NCI-H2029 (cell line): ENCODE results near the gene BRD8.
A peak's percentile ranks its signal among the peaks of the same experiment; 100 is the strongest.
"Not testable (repeated sequence)": the region's sequence is repeated elsewhere in the genome, so short reads cannot be mapped to it uniquely, and the experiment has no call there.

Experiments used
- DNase-seq: peaks from one replicate; lab custom pipeline; 2025; lab: John Stamatoyannopoulos, UW

The BRD8 gene

GRCh38 chr5:138157626-138158025 is 20.8 kb downstream of the BRD8 start:
- DNase-seq = no peak

DNA sequence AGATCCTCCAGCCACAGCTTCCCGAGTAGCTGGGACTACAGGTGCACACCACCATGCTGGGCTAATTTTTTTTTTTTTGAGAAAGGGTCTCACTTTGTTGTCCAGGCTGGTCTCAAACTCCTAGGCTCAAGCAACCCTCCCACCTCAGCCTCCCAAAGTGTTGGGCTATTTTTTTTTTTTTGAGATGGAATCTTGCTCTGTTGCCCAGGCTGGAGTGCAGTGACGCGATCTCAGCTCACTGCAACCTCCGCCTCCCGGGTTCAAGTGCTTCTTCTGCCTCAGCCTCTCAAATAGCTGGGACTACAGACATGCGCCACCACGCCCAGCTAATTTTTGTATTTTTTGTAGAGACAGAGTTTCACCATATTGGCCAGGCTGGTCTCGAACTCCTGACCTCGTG is 22.5 kb downstream of the BRD8 start:
- not testable (repeated sequence) for DNase-seq

DNA sequence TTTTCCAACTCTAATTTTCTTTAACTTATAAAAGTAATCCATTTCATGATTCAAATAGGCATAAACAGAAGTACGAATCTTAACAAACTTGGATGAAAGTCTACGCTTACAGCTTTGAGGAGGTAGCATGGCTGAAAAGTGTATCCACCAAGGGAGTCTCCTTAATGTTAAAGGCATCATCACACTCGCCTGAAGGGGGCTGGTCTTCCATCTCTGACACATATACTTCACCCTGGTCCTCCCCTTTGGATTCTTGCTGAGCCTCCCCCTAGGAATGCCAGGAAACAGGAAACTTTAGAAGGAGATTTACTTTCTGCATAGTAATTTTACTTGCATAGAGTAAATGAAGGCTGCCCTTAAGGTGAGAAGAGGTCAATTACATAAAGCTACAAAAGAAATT is 28.9 kb downstream of the BRD8 start:
- DNase-seq = no peak

DNA sequence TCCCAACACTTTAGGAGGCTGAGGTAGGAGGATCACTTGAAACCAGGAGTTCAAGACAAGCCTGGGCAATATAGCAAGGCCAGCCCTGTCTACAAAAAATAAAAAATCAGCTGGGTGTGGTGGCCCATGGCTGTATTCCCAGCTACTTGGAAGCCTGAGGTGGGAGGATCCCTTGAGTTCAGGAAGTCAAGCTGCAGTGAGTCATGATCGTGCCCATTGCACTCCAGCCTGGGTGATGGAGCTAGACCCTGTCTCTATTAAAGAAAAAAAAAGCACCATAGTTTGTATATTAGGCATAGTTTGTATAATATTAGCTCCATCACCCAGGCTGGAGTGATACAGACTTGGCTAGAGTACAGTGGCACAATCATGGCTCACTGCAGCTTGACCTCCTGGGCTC is 29.6 kb downstream of the BRD8 start:
- DNase-seq = no peak

- not testable (repeated sequence) for DNase-seq
Observed at GRCh38 chr5:138143578-138143977, 34.9 kb downstream of the BRD8 start.

DNA sequence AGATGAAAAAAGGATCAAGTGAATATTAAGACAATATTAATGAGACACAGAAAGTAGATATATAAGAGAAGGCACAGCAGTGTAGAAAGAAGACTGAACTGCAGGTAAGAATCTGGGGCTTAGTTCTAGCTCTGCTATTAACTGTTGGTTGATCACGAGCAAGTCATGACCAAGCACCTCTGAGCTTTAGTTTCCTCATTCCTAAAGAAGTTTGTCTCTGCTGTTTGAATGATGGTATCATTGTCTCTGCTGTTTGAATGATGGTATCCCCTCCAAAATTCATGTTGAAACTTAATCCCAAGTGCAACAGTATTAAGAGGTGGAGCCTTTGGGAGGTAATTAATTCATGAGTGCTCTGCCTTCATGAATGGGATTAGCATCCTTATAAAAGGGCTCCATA is 36.7 kb downstream of the BRD8 start:
- DNase-seq = no peak

DNA sequence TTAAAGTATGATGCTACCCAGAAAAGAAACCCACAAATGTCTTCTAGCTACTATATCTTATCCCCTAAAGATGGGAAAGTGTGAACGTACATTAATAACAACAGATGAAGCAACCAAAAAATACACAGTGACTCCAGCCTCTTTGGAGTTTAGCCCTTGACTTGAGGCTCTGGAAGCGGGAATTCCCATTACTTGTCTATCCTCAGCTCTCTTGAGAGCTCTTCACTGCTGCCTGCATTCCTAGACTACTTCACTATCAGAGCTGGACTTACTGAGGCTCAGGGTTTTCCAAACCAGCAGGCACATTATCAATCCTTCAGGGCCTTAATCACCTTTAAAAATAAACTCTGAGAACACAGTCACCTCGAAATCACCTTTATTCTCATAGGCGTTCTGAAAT is 38.2 kb downstream of the BRD8 start:
- DNase-seq = no peak

- DNase-seq = no peak
Observed at GRCh38 chr5:138139781-138140090, 38.7 kb downstream of the BRD8 start.

DNA sequence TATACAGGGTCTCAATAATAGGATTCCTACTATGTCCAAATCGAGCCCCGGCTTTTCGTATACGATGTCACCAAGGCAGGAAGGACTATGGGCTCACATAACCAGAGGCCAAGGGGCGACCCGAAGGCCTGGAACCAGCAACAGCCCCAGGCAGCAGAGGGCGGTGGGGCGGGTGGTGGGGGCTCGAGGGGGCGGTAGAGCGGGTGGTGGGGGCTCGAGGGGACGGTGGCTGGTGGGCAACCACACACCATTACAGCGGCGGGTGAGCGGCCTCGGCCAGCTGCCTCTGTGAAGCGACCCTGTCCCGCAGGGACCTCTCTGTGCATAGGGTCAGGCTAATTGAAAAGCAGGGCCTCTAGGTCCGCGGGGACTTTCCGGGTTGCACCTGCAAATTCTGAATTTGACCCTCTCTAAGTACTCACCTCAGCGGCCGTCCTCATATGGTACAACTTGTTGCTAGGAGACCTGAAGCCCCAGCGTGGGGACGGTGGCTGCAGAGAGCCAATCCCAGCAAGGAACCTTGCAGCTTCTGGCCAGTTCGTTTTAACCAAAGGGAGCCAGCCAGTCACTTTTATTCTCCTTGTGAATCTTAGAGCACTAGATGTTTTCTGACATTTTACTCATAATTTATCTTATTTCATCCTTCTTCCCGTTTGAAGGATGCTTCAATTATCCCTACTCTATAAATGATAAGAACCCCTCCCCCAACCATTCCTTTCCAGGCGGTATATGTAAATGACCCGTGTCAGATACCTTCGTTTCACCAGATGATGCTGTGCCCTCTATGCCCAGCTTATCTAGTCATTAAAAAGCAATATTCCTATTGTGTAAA is 39.3 kb downstream of the BRD8 start, which contains the start of gene NME5:
Gene NME5 (minus strand): TSS at position 480 of the 832 bp plus-strand sequence. CDS start 648 bp downstream, outside the sequence.
- DNase-seq = peak; percentile 71

DNA sequence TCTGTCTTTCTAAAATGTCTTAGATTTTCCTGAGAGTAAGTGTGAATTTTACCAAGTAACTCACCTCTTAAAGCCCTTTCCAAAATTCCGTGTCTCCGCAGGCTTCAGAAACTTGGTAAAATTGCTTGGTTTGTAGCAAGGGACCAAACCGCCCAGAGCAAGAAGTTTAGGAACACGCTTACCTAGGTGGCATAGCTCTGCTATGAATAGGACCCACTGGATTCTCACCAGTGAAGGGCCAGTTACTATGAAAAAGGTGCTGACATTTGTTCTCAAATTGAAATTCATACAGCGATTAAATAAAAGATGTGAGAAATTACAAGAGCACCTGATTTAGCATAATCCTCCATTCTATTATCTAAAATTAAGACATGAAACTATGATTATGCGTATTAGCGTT is 45.9 kb downstream of the BRD8 start:
- DNase-seq = no peak

DNA sequence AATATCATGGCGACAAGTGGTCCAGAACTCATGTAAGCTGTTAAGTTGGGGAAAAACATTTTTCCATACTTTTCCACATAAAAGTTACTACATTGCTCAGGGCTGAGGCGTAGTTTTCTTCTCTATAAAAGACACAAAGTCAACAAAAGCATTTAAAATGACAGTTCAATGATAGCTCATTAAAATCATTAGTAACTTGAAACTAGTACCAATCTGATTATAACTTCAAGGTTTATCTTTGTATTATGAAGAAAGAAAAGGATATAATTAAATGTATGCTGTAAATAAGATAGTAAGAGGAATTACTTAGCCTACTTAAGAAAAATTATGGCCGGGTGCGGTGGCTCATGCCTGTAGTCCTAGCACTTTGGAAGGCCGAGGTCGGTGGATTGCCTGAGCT is 49.1 kb downstream of the BRD8 start:
- DNase-seq = no peak

DNA sequence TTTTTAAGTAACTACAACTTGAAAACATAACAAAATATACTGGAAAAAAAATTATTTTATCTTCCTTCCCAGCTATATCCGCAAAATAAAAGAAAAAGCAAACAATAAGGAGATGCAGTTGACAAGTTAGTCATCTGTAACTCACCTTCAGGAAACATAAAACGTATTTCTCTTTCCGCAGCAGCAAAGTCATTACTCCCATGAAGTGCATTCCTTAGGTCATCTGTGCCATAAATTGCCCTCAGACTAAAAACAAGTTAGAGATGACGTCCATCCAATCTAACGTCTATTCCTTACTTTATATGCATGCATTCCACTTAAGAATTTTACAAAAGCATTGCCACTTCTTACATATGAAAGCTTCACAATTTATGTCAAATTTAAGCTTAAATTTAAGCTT is 50.1 kb downstream of the BRD8 start:
- DNase-seq = no peak

DNA sequence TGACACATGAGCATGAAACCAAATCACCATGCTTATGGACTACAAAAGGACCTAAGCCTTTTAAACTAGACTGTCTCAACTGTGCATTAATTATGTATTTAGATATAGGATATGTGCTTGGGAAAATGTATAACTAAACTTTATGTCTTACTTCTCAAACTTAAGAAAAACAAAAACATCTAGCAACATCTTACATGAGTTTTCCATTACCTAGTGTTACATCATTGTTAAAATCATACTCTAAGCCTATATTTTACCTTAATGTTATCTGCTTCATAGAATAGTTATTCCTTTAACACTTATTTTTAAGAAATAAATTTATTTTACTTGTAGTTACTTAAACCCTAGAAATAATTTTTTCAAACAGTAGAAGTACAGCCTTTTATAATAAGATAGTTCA is 63.2 kb downstream of the BRD8 start:
- no peak for DNase-seq

DNA sequence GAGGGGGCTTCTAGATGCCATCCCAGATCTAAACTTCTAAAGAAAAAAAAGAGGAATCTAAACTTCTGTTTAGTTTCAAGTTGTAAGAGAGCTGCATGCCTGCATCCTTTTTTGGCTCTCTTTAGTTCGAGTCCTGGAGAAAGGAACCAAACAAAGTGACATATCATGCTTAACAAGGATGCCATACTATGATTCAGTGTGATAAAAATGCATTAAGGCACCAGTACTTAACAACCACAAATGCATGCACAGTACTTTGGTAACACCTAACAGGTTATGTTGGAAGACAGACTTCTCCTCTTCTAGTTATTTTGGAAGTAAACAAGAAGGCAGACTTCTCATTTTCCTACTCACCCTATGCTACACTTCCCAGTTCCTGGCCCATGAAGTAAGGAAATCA is 66.5 kb downstream of the BRD8 start:
- DNase-seq = no peak

GRCh38 chr5:138111181-138111580 is 67.2 kb downstream of the BRD8 start:
- no peak for DNase-seq

- no peak for DNase-seq
Observed at GRCh38 chr5:138110266-138110963, 68.0 kb downstream of the BRD8 start.

GRCh38 chr5:138109463-138110265 is 68.8 kb downstream of the BRD8 start:
- no peak for DNase-seq

DNA sequence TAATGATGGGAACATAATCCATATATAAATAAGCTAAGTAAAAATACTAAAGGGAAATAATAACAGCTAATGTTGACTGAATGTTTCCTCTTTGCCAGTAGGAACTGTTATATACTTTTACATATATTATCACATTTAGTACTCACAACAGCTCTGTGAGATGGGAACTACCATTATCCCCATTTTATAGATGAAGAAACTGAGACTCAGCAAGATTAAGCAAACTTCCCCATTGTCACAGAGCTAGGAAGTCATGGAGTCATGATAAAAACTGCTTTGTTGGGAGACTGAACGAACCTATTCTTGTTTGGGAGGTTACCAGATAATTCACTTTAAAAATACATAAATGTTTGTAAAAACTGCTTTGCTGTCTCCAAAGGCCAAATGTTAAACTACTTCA is 71.2 kb downstream of the BRD8 start:
- no peak for DNase-seq

GRCh38 chr5:138105709-138106108 is 72.7 kb downstream of the BRD8 start:
- DNase-seq = no peak

- DNase-seq = no peak
Observed at GRCh38 chr5:138103319-138103637, 75.2 kb downstream of the BRD8 start.

DNA sequence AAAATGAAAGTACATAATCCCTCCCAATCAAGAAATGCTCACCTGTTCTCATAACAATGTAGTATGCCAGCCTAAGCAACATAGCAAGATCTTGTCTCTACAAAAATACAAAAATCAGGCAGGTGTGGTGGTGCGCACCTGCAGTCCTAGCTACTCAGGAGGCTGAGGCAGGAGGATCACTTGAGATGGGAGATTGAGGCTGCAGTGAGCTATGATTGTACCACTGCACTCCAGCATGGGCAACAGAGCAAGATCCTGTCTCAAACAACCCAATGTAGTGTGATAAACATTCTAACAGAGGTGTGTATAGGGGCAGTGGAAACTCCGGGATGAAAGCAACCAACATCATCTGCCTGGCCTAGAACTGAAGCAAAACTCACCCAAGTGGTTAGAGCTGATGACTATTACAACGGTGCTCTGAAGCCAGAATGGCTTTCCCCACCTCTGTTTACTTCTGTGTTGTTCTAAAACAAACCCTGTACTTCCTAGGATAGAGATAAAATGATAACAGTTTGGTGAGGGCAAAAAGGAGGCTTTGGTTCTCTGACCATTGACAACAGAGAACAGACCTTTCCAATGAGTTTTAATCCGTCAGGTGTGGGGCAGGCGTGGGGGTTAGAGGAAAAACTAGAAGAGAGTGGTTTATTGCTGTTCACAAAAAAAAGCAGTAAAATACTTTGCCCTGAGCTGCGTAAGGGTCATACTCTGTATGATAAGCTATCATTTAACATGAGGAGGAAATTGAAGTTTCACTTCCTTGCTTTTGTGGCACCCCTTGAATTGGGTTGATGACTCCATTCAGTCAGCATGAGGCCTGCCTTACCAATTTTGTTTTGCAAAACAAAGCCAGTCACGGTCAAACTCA is 75.7 kb downstream of the BRD8 start:
- DNase-seq = no peak
